ENCODE measurements around the gene NARS2.

DNA sequence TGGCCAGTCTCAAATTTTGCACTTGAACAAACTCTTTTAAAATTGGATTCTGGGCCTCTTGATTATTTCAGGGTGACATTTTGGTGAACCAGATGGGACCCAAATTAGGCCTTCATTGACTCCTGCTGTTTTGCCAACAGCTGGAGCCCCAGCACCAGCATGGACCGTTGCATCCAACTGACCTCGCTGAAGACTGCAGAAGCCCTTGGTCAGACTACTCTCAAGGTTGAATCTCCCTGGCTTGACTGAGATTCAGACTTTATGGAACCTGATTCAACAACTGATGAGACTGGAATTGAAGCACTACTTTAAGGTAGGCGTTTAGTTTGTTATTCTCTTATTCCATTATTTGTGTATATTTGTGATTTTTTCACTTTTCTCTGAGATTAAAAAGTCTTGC, 41.7 kb downstream of the NARS2 start:
- TF ChIP-seq SREBF2 (CRISPR knock-in tag; IDR thresholded peaks at IDR 0.05): no peak
- TF ChIP-seq POLR2AphosphoS5 (IDR thresholded peaks at IDR 0.05; ENCODE audit: control insufficient read depth, insufficient read depth, low read depth, low read length): no peak
- TF ChIP-seq DPF2 (IDR thresholded peaks at IDR 0.05): no peak
- TF ChIP-seq ZNF311 (CRISPR knock-in tag; IDR thresholded peaks at IDR 0.05): no peak
- TF ChIP-seq, protein P1, sequence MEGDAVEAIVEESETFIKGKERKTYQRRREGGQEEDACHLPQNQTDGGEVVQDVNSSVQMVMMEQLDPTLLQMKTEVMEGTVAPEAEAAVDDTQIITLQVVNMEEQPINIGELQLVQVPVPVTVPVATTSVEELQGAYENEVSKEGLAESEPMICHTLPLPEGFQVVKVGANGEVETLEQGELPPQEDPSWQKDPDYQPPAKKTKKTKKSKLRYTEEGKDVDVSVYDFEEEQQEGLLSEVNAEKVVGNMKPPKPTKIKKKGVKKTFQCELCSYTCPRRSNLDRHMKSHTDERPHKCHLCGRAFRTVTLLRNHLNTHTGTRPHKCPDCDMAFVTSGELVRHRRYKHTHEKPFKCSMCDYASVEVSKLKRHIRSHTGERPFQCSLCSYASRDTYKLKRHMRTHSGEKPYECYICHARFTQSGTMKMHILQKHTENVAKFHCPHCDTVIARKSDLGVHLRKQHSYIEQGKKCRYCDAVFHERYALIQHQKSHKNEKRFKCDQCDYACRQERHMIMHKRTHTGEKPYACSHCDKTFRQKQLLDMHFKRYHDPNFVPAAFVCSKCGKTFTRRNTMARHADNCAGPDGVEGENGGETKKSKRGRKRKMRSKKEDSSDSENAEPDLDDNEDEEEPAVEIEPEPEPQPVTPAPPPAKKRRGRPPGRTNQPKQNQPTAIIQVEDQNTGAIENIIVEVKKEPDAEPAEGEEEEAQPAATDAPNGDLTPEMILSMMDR (IDR thresholded peaks at IDR 0.05 in 2 of 3, conservative IDR thresholded peaks at IDR 0.05 in 1 of 3; ENCODE audit: insufficient read depth in 2 of 3, low read depth in 1 of 3, low read length in 3 of 3): no peak
- TF ChIP-seq GATAD2B (IDR thresholded peaks at IDR 0.05; ENCODE audit: borderline replicate concordance): no peak
- no peak for TF ChIP-seq SRF (CRISPR knock-in tag; IDR thresholded peaks at IDR 0.05)

All from K562 (cell line).